Measurements from ENCODE around the gene SELENOF. TPM values are rescaled to one million over a fixed set of nuclear protein-coding genes. Genes with fewer than 3 reads are reported as not detected.

Gene SELENOF
- total and polyA plus RNA-seq, 2 of the 13 experiments (the other 11 are each of a cell fraction or from before 2014, with no cell fraction given), result 133 to 163 TPM

GRCh38 chr1:86913896-86914600 lies at the start of gene SELENOF (continued):
- no peak for TF ChIP-seq NFAT5 (CRISPR knock-in tag; IDR thresholded peaks at IDR 0.05)
- no peak for TF ChIP-seq ELK4 (CRISPR knock-in tag; IDR thresholded peaks at IDR 0.05; ENCODE audit: borderline replicate concordance)
- TF ChIP-seq ZNF709 (CRISPR knock-in tag; IDR thresholded peaks at IDR 0.05), result no peak
- no peak for TF ChIP-seq ZNF367 (CRISPR knock-in tag; IDR thresholded peaks at IDR 0.05; ENCODE audit: borderline replicate concordance)
- TF ChIP-seq ZNF441 (CRISPR knock-in tag; IDR thresholded peaks at IDR 0.05; ENCODE audit: borderline replicate concordance), result no peak
- no peak for TF ChIP-seq ZNF12 (CRISPR knock-in tag; IDR thresholded peaks at IDR 0.05)
- TF ChIP-seq SRY (CRISPR knock-in tag; IDR thresholded peaks at IDR 0.05), result 0 out of 2 replicates have a peak, but pooled peaks have one; percentile 65
- no peak for TF ChIP-seq ZNF678 (CRISPR knock-in tag; IDR thresholded peaks at IDR 0.05)
- TF ChIP-seq AFF4 (CRISPR knock-in tag; IDR thresholded peaks at IDR 0.05), result no peak
- TF ChIP-seq ELF3 (CRISPR knock-in tag; IDR thresholded peaks at IDR 0.05), result 0 out of 2 replicates have a peak, but pooled peaks have one; percentile 5
- TF ChIP-seq ZFX (CRISPR knock-in tag; IDR thresholded peaks at IDR 0.05; ENCODE audit: low read depth), result peak; percentile 61; the same call in 1 of the 2 replicates
- TF ChIP-seq ZNF138 (CRISPR knock-in tag; IDR thresholded peaks at IDR 0.05; ENCODE audit: low read depth), result no peak
- TF ChIP-seq MEF2D (CRISPR knock-in tag; IDR thresholded peaks at IDR 0.05), result no peak; the same call in 1 of the 2 replicates
- no peak for TF ChIP-seq ZNF329 (CRISPR knock-in tag; IDR thresholded peaks at IDR 0.05; ENCODE audit: low read depth)
- no peak for TF ChIP-seq CERS6 (CRISPR knock-in tag; IDR thresholded peaks at IDR 0.05)
- TF ChIP-seq ZNF567 (CRISPR knock-in tag; IDR thresholded peaks at IDR 0.05; ENCODE audit: borderline replicate concordance), result no peak
- peak; percentile 87; the same call in 1 of the 2 replicates for TF ChIP-seq ZNF598 (CRISPR knock-in tag; IDR thresholded peaks at IDR 0.05; ENCODE audit: borderline replicate concordance)
- TF ChIP-seq PAWR (CRISPR knock-in tag; IDR thresholded peaks at IDR 0.05; ENCODE audit: borderline replicate concordance), result no peak
